ENCODE data around the gene GABPB2.

GABPB2 gene

DNA sequence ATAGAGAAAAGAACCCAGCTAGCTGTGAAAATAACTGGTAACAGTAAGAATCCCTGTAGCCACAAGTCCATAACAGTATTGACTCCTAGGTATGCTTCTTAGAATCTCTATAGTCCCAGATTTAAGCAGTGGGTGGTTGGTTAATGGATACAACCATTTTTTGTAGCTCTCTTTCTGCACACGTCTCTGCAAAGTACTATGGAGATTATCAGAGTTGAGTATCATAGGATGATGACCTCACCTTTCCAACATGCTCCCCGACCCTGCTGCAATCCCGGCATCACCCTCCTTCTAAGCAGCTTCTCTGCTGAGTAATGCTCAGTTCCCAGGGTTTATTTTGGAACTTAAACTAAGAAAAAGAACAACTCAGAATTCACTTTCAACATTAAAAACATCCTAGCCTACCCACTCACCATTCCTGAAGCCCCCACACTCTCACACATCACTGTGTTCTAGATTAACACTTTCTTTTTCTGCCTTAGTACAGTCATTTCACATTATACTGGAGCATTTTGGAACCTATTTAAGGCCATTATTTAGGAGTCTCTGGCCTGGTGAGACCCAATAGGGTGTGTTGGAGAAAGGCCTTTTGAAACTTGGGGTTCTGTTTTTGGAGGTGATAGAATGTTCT is 7.7 kb upstream of the GABPB2 start:
- POLR2A ChIA-PET = interaction anchor here (0.8 to 1.6 kb wide), 5 partner anchors 8 to 103 kb away, joined by 3 to 9 read pairs (median 8); partner anchors contain the start of genes C1orf56 and LYSMD1
- Histone ChIP-seq H3K9me3 (ENCODE audit: control insufficient read depth, insufficient read depth, low read depth, low read length) (no peaks in the 10 kb centered on the region), H3K36me3 (ENCODE audit: control insufficient read depth in 2 of 2, insufficient read depth in 1 of 2, low read length in 2 of 2) (peaks cover 0 to 25% of the 10 kb centered on the region in 2 experiments; a peak in 2 of 3 replicates), H3K4me1 (ENCODE audit: control insufficient read depth, insufficient read depth, low read length) (peaks cover 4% of the 10 kb centered on the region; the same call in 1 of the 2 replicates), H3K4me3 (ENCODE audit: low read depth, low read length) (no peak overlapping the region), H3K27ac (ENCODE audit: extremely low read depth, low read depth, low read length) (no peak overlapping the region)
- CTCF ChIA-PET = interaction anchor here (0.9 to 3.0 kb wide), 5 partner anchors 9 to 68 kb away, joined by 3 to 15 read pairs (median 4); partner anchors contain the start of gene C1orf56
- TF ChIP-seq ZNF10 (tag by site-specific recombination; IDR thresholded peaks at IDR 0.05) (peak; percentile 64; the same call in 1 of the 2 replicates), ZBTB17 (tag by site-specific recombination; IDR thresholded peaks at IDR 0.05) (peak; percentile 55; the same call in 1 of the 2 replicates), ZNF558 (tag by site-specific recombination; IDR thresholded peaks at IDR 0.05) (peak; percentile 23; the same call in 1 of the 2 replicates), ZFP69B (tag by site-specific recombination; IDR thresholded peaks at IDR 0.05) (0 out of 2 replicates have a peak, but pooled peaks have one; percentile 7), ZNF76 (tag by site-specific recombination; IDR thresholded peaks at IDR 0.05; ENCODE audit: borderline replicate concordance, low read depth) (peak; percentile 39; the same call in 1 of the 2 replicates), ZNF138 (tag by site-specific recombination; IDR thresholded peaks at IDR 0.05; ENCODE audit: borderline replicate concordance) (no peak), SETDB1 (IDR thresholded peaks at IDR 0.05; ENCODE audit: insufficient read length, low read length) (no peak), ZNF426 (tag by site-specific recombination; IDR thresholded peaks at IDR 0.05) (no peak), IKZF3 (tag by site-specific recombination; IDR thresholded peaks at IDR 0.05) (0 out of 2 replicates have a peak, but pooled peaks have one; percentile 48), ZNF660 (tag by site-specific recombination; IDR thresholded peaks at IDR 0.05) (peak; percentile 93), SP7 (tag by site-specific recombination; IDR thresholded peaks at IDR 0.05) (peak; percentile 43; the same call in 1 of the 2 replicates), ZNF629 (tag by site-specific recombination; IDR thresholded peaks at IDR 0.05) (peak; percentile 70; the same call in 1 of the 2 replicates), GFI1B (tag by site-specific recombination; IDR thresholded peaks at IDR 0.05) (0 out of 2 replicates have a peak, but pooled peaks have one; percentile 11), ZEB2 (tag by site-specific recombination; IDR thresholded peaks at IDR 0.05) (peak; percentile 49; the same call in 1 of the 2 replicates), ZNF366 (tag by site-specific recombination; conservative IDR thresholded peaks at IDR 0.05) (peak; percentile 49; the same call in 1 of the 2 replicates), ZNF24 (tag by site-specific recombination; IDR thresholded peaks at IDR 0.05) (peak; percentile 24; the same call in 1 of the 2 replicates), ZNF140 (tag by site-specific recombination; IDR thresholded peaks at IDR 0.05) (no peak)
- TF ChIP-seq, protein P1, sequence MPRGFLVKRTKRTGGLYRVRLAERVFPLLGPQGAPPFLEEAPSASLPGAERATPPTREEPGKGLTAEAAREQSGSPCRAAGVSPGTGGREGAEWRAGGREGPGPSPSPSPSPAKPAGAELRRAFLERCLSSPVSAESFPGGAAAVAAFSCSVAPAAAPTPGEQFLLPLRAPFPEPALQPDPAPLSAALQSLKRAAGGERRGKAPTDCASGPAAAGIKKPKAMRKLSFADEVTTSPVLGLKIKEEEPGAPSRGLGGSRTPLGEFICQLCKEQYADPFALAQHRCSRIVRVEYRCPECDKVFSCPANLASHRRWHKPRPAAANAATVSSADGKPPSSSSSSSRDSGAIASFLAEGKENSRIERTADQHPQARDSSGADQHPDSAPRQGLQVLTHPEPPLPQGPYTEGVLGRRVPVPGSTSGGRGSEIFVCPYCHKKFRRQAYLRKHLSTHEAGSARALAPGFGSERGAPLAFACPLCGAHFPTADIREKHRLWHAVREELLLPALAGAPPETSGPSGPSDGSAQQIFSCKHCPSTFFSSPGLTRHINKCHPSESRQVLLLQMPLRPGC (tag by site-specific recombination; IDR thresholded peaks at IDR 0.05) = no peak
- TF ChIP-seq, protein P2, sequence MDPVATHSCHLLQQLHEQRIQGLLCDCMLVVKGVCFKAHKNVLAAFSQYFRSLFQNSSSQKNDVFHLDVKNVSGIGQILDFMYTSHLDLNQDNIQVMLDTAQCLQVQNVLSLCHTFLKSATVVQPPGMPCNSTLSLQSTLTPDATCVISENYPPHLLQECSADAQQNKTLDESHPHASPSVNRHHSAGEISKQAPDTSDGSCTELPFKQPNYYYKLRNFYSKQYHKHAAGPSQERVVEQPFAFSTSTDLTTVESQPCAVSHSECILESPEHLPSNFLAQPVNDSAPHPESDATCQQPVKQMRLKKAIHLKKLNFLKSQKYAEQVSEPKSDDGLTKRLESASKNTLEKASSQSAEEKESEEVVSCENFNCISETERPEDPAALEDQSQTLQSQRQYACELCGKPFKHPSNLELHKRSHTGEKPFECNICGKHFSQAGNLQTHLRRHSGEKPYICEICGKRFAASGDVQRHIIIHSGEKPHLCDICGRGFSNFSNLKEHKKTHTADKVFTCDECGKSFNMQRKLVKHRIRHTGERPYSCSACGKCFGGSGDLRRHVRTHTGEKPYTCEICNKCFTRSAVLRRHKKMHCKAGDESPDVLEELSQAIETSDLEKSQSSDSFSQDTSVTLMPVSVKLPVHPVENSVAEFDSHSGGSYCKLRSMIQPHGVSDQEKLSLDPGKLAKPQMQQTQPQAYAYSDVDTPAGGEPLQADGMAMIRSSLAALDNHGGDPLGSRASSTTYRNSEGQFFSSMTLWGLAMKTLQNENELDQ (tag by site-specific recombination; IDR thresholded peaks at IDR 0.05; ENCODE audit: low read depth) = no peak
- TF ChIP-seq, protein P3, sequence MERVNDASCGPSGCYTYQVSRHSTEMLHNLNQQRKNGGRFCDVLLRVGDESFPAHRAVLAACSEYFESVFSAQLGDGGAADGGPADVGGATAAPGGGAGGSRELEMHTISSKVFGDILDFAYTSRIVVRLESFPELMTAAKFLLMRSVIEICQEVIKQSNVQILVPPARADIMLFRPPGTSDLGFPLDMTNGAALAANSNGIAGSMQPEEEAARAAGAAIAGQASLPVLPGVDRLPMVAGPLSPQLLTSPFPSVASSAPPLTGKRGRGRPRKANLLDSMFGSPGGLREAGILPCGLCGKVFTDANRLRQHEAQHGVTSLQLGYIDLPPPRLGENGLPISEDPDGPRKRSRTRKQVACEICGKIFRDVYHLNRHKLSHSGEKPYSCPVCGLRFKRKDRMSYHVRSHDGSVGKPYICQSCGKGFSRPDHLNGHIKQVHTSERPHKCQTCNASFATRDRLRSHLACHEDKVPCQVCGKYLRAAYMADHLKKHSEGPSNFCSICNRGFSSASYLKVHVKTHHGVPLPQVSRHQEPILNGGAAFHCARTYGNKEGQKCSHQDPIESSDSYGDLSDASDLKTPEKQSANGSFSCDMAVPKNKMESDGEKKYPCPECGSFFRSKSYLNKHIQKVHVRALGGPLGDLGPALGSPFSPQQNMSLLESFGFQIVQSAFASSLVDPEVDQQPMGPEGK (tag by site-specific recombination; IDR thresholded peaks at IDR 0.05) = 0 out of 2 replicates have a peak, but pooled peaks have one; percentile 34
- TF ChIP-seq, protein P4, sequence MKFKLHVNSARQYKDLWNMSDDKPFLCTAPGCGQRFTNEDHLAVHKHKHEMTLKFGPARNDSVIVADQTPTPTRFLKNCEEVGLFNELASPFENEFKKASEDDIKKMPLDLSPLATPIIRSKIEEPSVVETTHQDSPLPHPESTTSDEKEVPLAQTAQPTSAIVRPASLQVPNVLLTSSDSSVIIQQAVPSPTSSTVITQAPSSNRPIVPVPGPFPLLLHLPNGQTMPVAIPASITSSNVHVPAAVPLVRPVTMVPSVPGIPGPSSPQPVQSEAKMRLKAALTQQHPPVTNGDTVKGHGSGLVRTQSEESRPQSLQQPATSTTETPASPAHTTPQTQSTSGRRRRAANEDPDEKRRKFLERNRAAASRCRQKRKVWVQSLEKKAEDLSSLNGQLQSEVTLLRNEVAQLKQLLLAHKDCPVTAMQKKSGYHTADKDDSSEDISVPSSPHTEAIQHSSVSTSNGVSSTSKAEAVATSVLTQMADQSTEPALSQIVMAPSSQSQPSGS (tag by site-specific recombination; IDR thresholded peaks at IDR 0.05; ENCODE audit: low read depth) = peak; percentile 96
- TF ChIP-seq, protein P5, sequence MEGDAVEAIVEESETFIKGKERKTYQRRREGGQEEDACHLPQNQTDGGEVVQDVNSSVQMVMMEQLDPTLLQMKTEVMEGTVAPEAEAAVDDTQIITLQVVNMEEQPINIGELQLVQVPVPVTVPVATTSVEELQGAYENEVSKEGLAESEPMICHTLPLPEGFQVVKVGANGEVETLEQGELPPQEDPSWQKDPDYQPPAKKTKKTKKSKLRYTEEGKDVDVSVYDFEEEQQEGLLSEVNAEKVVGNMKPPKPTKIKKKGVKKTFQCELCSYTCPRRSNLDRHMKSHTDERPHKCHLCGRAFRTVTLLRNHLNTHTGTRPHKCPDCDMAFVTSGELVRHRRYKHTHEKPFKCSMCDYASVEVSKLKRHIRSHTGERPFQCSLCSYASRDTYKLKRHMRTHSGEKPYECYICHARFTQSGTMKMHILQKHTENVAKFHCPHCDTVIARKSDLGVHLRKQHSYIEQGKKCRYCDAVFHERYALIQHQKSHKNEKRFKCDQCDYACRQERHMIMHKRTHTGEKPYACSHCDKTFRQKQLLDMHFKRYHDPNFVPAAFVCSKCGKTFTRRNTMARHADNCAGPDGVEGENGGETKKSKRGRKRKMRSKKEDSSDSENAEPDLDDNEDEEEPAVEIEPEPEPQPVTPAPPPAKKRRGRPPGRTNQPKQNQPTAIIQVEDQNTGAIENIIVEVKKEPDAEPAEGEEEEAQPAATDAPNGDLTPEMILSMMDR (tag by site-specific recombination; IDR thresholded peaks at IDR 0.05) = no peak
- TF ChIP-seq, protein P6, sequence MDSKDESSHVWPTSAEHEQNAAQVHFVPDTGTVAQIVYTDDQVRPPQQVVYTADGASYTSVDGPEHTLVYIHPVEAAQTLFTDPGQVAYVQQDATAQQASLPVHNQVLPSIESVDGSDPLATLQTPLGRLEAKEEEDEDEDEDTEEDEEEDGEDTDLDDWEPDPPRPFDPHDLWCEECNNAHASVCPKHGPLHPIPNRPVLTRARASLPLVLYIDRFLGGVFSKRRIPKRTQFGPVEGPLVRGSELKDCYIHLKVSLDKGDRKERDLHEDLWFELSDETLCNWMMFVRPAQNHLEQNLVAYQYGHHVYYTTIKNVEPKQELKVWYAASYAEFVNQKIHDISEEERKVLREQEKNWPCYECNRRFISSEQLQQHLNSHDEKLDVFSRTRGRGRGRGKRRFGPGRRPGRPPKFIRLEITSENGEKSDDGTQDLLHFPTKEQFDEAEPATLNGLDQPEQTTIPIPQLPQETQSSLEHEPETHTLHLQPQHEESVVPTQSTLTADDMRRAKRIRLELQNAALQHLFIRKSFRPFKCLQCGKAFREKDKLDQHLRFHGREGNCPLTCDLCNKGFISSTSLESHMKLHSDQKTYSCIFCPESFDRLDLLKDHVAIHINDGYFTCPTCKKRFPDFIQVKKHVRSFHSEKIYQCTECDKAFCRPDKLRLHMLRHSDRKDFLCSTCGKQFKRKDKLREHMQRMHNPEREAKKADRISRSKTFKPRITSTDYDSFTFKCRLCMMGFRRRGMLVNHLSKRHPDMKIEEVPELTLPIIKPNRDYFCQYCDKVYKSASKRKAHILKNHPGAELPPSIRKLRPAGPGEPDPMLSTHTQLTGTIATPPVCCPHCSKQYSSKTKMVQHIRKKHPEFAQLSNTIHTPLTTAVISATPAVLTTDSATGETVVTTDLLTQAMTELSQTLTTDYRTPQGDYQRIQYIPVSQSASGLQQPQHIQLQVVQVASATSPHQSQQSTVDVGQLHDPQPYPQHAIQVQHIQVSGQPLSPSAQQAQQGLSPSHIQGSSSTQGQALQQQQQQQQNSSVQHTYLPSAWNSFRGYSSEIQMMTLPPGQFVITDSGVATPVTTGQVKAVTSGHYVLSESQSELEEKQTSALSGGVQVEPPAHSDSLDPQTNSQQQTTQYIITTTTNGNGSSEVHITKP (tag by site-specific recombination; IDR thresholded peaks at IDR 0.05) = peak; percentile 59

Measured in HEK293 (cell line).